GM13977 (cell line): Measurements from ENCODE around the gene GATAD2A.

ENCODE experiments used
- DNase-seq: peaks from one replicate; pipeline ENCODE4 v3.0.0; 2012; ENCODE audit warnings: low spot score
- in situ Hi-C: fragments of 300-500 bp; cut with MboI; formaldehyde crosslinking; loops from one replicate; pipeline ENCODE4 v1.12.0; 2022; ENCODE audit warnings: low sequenced_read_pairs, low pct_unique_long_range_greater_than_20kb, mixed read lengths, inconsistent platforms; ENCODE audit not compliant: unreplicated experiment
- TF ChIP-seq, protein P1 (sequence below): IDR thresholded peaks from 2 replicates; pipeline ENCODE4 v1.5.1; 2012; ENCODE audit warnings: mild to moderate bottlenecking, control low read depth; ENCODE audit not compliant: insufficient read depth; ENCODE audit errors: extremely low read depth, missing control alignments

GATAD2A gene

DNA sequence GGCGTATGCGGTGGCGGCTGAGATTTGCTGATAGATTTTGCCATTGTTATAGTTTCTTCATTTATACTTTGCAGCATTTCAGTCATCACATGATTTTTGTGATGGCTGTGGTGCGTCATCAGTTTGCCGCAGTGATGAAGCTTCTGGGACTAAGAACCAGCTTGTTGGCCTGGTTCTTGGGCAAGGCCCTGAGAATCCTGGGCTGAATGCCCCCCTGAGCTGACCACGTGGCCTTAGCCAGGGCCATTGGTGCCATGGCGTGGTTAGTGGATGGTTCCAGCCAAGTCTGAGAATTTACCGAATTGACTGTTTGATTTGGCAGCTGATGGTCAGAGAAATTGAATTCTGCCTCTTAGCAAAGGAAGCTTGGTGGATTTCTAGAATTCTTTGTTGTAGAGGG lies 17.8 kb downstream of the GATAD2A start:
- in situ Hi-C loops: no loop called here
- DNase-seq: no peak
- TF ChIP-seq, protein P1, sequence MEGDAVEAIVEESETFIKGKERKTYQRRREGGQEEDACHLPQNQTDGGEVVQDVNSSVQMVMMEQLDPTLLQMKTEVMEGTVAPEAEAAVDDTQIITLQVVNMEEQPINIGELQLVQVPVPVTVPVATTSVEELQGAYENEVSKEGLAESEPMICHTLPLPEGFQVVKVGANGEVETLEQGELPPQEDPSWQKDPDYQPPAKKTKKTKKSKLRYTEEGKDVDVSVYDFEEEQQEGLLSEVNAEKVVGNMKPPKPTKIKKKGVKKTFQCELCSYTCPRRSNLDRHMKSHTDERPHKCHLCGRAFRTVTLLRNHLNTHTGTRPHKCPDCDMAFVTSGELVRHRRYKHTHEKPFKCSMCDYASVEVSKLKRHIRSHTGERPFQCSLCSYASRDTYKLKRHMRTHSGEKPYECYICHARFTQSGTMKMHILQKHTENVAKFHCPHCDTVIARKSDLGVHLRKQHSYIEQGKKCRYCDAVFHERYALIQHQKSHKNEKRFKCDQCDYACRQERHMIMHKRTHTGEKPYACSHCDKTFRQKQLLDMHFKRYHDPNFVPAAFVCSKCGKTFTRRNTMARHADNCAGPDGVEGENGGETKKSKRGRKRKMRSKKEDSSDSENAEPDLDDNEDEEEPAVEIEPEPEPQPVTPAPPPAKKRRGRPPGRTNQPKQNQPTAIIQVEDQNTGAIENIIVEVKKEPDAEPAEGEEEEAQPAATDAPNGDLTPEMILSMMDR: no peak

DNA sequence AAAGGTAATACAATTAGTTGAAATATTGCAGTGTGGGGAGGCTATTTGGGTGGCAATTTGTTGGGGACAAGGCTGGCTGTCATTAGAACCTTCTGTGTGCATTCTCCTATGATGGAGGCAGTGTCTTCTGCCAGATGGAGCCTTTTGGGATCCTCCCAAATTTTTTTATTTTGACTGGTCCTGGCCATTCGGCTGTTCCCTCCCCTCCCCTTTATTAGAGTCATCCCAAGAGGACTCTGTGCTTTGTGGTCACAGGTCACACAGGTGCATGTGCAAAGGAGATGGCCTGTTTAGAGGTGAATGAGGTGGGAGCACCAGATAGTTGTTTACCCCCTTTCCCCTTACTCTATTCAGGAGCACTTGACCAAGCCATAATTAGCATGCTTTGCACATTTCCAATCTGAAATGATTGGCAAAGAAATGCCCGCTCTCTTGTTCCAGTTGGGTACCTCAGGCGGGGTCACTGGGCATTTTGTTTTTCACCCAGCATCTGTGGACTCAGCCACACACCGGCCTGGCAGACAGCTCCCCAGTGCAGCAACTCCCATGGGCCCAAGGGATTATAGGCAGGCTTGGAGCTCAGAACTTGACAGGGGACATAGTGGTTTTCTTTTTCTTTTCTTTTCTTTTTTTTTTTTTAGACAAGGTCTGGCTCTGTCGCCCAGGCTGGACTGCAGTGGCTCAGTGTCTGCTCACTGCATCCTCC lies 19.8 kb downstream of the GATAD2A start:
- DNase-seq: no peak
- in situ Hi-C loops: no loop called here
- TF ChIP-seq, protein P1: no peak

DNA sequence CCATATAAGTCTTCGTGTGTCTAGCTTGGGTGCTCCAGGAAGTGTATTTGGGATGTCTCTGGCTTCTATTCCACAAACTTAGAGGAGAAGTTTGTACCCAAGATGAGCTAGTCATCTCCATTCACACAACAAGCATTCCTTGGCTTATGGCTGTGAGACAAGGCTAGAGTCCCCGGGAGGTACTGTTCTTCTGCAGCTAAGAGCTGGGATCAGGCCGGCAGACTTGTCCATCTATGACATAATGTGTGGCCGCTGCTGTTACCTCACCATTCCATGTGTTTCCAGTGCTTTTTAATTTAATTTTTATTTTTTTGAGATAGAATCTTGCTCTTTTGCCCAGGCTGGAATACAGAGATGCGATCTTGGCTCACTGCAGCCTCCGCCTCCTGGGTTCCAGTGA lies 20.7 kb downstream of the GATAD2A start:
- no peak for DNase-seq
- TF ChIP-seq, protein P1: no peak
- in situ Hi-C loops: no loop called here

DNA sequence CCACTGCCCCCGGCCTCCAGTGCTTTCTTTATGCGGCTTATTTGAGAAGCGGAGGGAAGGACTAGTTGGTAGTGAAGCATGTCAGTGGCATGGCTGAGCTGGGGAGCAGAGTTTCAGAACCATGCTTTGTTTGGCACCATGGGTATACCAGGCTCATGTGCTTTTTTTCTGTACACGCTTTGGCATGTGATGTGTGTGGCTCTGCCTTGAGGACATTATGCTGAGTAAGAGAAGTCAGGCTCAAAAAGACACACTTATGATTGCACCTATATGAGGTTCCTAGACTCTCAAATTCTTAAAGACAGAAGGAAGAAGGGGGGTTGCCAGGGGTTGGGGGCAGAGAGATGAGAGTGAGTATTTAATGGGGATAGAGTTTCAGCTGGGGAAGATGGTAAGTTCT lies 21.3 kb downstream of the GATAD2A start:
- no peak for DNase-seq
- TF ChIP-seq, protein P1: no peak
- in situ Hi-C loops: no loop called here

DNA sequence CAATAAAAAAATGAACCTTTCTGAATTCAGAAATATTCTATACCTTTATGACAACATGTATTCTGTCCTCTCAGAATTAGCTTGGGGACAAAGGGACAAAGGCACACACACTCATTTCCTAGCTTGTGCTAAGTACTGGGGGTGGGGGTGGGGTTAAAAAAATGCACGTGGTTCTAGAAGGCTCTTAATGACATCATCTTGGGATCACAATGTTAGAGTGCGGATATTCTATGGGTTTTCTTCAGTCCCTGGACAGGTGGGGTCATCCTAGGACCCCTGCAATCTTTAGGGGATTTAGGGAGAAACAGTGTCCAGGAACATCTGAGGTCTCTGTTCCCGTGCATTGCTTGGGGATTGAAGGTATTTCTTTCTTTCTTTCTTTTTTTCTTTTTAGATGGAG lies 21.8 kb downstream of the GATAD2A start:
- in situ Hi-C loops: no loop called here
- no peak for DNase-seq
- TF ChIP-seq, protein P1: no peak

DNA sequence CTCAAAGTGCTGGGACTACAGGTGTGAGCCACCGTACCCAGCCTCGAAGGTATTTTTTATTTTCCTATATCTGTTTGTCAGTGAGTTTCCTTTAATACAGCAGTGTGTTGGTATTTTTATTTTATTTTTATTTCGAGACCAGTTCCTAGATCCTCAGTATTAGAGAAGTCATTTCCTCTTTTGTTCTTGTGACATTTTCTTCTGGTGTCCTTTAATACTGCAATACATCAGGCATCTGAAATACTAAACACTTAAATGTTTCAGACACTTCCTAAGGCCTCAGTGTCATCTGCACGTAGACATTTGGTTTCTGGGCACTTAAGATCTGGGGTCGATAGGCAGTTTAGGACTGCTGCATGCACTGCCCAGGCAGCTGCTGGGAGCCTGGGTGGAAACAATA lies 22.5 kb downstream of the GATAD2A start:
- in situ Hi-C loops: no loop called here

More for the DNA sequence above, 22.5 kb downstream of the GATAD2A start:
- TF ChIP-seq, protein P1: no peak
- DNase-seq: no peak
